K562 (cell line): ENCODE results near the gene XYLB. TPM values are rescaled to one million over a fixed set of nuclear protein-coding genes. Genes with fewer than 3 reads are reported as not detected.
A peak's percentile ranks its signal among the peaks of the same experiment; 100 is the strongest.

Experiments used
- CREB5 ChIP-seq: fragments of 250-450 bp; sonication (Bioruptor Pico); IDR thresholded peaks from 2 replicates; pipeline ENCODE4 v1.5.0; 2020; ENCODE audit warnings: mild to moderate bottlenecking
- FIP1L1 ChIP-seq: fragments of 200-400 bp; formaldehyde crosslinking; IDR thresholded peaks from 2 replicates; pipeline ENCODE4 v1.6.1; 2018; ENCODE audit warnings: mild to moderate bottlenecking, low read depth, low read length; ENCODE audit not compliant: poor library complexity, severe bottlenecking
- HMG20A ChIP-seq: fragments of 450-650 bp; formaldehyde crosslinking; conservative IDR thresholded peaks from 2 replicates; pipeline ENCODE4 v1.4.0; 2020; ENCODE audit warnings: mild to moderate bottlenecking, mixed read lengths
- NFE2 ChIP-seq: IDR thresholded peaks from 2 replicates; pipeline ENCODE4 v1.6.1; 2014; ENCODE audit warnings: antibody characterized with exemption, low read depth
- PHB ChIP-seq: fragments of 250-450 bp; sonication (Bioruptor Pico); IDR thresholded peaks from 2 replicates; pipeline ENCODE4 v1.5.0; 2021
- PKNOX1 ChIP-seq: fragments of 450-650 bp; IDR thresholded peaks from 2 replicates; pipeline ENCODE4 v1.6.1; 2016
- PYGO2 ChIP-seq: fragments of 450-650 bp; IDR thresholded peaks from 2 replicates; pipeline ENCODE4 v1.6.1; 2016; ENCODE audit warnings: mild to moderate bottlenecking, missing genetic modification characterization, moderate library complexity, missing compliant biosample characterization
- REST ChIP-seq, 2 experiments: fragments of 450-650 bp; formaldehyde crosslinking in 1 of 2; IDR thresholded peaks; 2 replicates each; pipeline versions ENCODE4 v1.4.0 to v1.6.1; 2014 to 2020; ENCODE audit warnings: mild to moderate bottlenecking in 2 of 2, borderline replicate concordance in 1 of 2, low read depth in 1 of 2
- SAFB ChIP-seq: fragments of 200-400 bp; formaldehyde crosslinking; IDR thresholded peaks from 2 replicates; pipeline ENCODE4 v1.6.1; 2017; ENCODE audit warnings: low read depth, low read length, borderline replicate concordance
- SMAD2 ChIP-seq: fragments of 150-350 bp; IDR thresholded peaks from 2 replicates; pipeline ENCODE4 v1.6.1; 2014; ENCODE audit warnings: low read depth, mild to moderate bottlenecking, low read length
- USF1 ChIP-seq: sonication (generic); formaldehyde crosslinking; IDR thresholded peaks from 2 replicates; pipeline ENCODE4 v1.9.0; 2022; ENCODE audit warnings: mild to moderate bottlenecking, missing genetic modification reagents
- ZBTB12 ChIP-seq: fragments of 250-450 bp; sonication (Bioruptor Pico); IDR thresholded peaks from 2 replicates; pipeline ENCODE4 v1.4.0; 2020
- ZNF316 ChIP-seq: fragments of 450-650 bp; IDR thresholded peaks from 2 replicates; pipeline ENCODE4 v1.6.1; 2016
- polyA plus RNA-seq, 8 experiments: library from polyadenylated mRNA; depleted of rRNA in 4 of 8; stranded (reverse) in 5 of 8; unstranded in 3 of 8; fragments of >200 nt; fragmentation: Nextera tagmentation in 2 of 8; fragmentation: Illumina TruSeq in 1 of 8; extraction: Ambion mirVana in 2 of 8; extraction: Trizol in 1 of 8; gene quantifications; 2 replicates each; pipeline versions ENCODE4 v1.2.1 to v1.2.3, GENCODE V29; 2011 to 2014; ENCODE audit warnings: inconsistent platforms in 1 of 8, missing spikeins in 1 of 8
- total RNA-seq, 7 experiments: library from RNA; depleted of rRNA in 6 of 7; stranded (reverse); fragments of >200 nt in 6 of 7; fragmentation: Illumina TruSeq in 2 of 7; extraction: Trizol in 2 of 7; gene quantifications; 2 replicates each; pipeline versions ENCODE4 v1.2.1 to v1.2.3, GENCODE V29; 2011 to 2021; ENCODE audit warnings: low replicate concordance in 1 of 7

Gene XYLB
- total and polyA plus RNA-seq, 9 of the 15 experiments (the other 6 are each of a cell fraction or from before 2014, with no cell fraction given) = 4.0 to 20.2 (median 13.2) TPM

- TF ChIP-seq ZBTB12 (CRISPR knock-in tag) (no peak), PKNOX1 (no peak), NFE2 (peak; percentile 50), CREB5 (CRISPR knock-in tag) (no peak), FIP1L1 (no peak), SMAD2 (no peak), HMG20A (CRISPR knock-in tag) (no peak), ZNF316 (peak; percentile 76), SAFB (no peak), USF1 (CRISPR knock-in tag) (no peak), REST (IDR thresholded peaks at IDR 0.05; ENCODE audit: borderline replicate concordance) (peak; percentile 31; the same call in 1 of the 2 replicates), REST (CRISPR knock-in tag; IDR thresholded peaks at IDR 0.05; ENCODE audit: low read depth) (no peak), PHB (CRISPR knock-in tag) (no peak), PYGO2 (tag) (no peak)
These were observed 2.6 kb upstream of the XYLB start (continued) for GRCh38 chr3:38343797-38344594.
